HCT116 (cell line): ENCODE measurements around the gene TEX11. TPM values are rescaled to one million over a fixed set of nuclear protein-coding genes. Genes with fewer than 3 reads are reported as not detected.
A peak's percentile ranks its signal among the peaks of the same experiment; 100 is the strongest.

ENCODE experiments used
- ATAC-seq: fragments of 200-7000 bp; cut with Tn5 transposase; 2 replicates; pipeline ENCODE4 v1.9.1; 2020; ENCODE audit warnings: mild to moderate bottlenecking, moderate library complexity
- BruUV-seq: library from RNA; stranded (reverse); fragments of 400-500 nt; replicated peaks from 2 replicates; lab custom pipeline; 2021; lab: Mats Ljungman, UMichigan
- CTCF ChIA-PET: fragments of 300-600 bp; sonication (Branson Sonifier 250); formaldehyde crosslinking; loops from one replicate; lab custom pipeline; 2021; ENCODE audit warnings: antibody characterized with exemption; lab: Charles Lee
- POLR2A ChIA-PET: fragments of 300-600, 350-600 bp; sonication (Branson Sonifier 250); formaldehyde crosslinking; loops from one replicate; lab custom pipeline; 2021; ENCODE audit warnings: antibody characterized with exemption; lab: Charles Lee
- RAD21 ChIA-PET, 2 experiments: fragments of 300-600 bp; sonication (Branson Sonifier 250); formaldehyde crosslinking; loops; one replicate each; lab custom pipeline; 2023; ENCODE audit warnings: low total read pairs in 2 of 2; ENCODE audit not compliant: uncharacterized antibody in 2 of 2, unreplicated experiment in 2 of 2, low non-redundant PET in 1 of 2; lab: Charles Lee
- DNase-seq: peaks from one replicate; pipeline ENCODE4 v3.0.0-alpha.2; 2010; ENCODE audit warnings: low read depth, low spot score
- H2AFZ ChIP-seq: fragments of 200-600 bp; shearing (Covaris generic), sonication (generic); 2 replicates; pipeline ENCODE4 v1.6.1; 2017; ENCODE audit warnings: low read depth, mixed run types, mixed read lengths, antibody characterized with exemption, low read length; ENCODE audit not compliant: poor library complexity, severe bottlenecking
- H3K27ac ChIP-seq: 2 replicates; pipeline ENCODE4 v1.5.1; 2012; ENCODE audit warnings: low read depth, low read length
- H3K27me3 ChIP-seq: fragments of 200-600 bp; sonication (generic); 2 replicates; pipeline ENCODE4 v1.6.1; 2016; ENCODE audit warnings: mixed run types, low read length, mixed read lengths; ENCODE audit not compliant: insufficient read depth
- H3K36me3 ChIP-seq, 2 experiments: fragments of 200-500 bp in 1 of 2; fragments of 200-600 bp in 1 of 2; sonication (Bioruptor generic) in 1 of 2; sonication (generic) in 1 of 2; 2 replicates each; pipeline versions ENCODE4 v1.5.1 to v1.6.1; 2014 to 2016; ENCODE audit warnings: low read length in 2 of 2, inconsistent platforms in 1 of 2, mixed read lengths in 1 of 2, mixed run types in 1 of 2; ENCODE audit not compliant: insufficient read depth in 2 of 2, control insufficient read depth in 1 of 2
- H3K4me1 ChIP-seq, 2 experiments: fragments of 200-600 bp in 1 of 2; sonication (generic) in 1 of 2; 2 replicates each; pipeline versions ENCODE4 v1.5.1 to v1.6.1; 2012 to 2017; ENCODE audit warnings: low read length in 2 of 2, inconsistent platforms in 1 of 2, mild to moderate bottlenecking in 1 of 2, mixed read lengths in 1 of 2, mixed run types in 1 of 2, moderate library complexity in 1 of 2; ENCODE audit not compliant: insufficient read depth in 2 of 2, control insufficient read depth in 1 of 2
- H3K4me2 ChIP-seq: fragments of 200-600 bp; sonication (generic); 2 replicates; pipeline ENCODE4 v1.6.1; 2017; ENCODE audit warnings: mixed run types, low read length, mixed read lengths
- H3K4me3 ChIP-seq, 2 experiments: fragments of 200-600 bp in 1 of 2; sonication (generic) in 1 of 2; replicated peaks in 1 of 2; 2 replicates each; pipeline ENCODE4 v1.5.1; 2011 to 2016; ENCODE audit warnings: low read length in 2 of 2, control low read depth in 1 of 2, low read depth in 1 of 2, mild to moderate bottlenecking in 1 of 2, mixed read lengths in 1 of 2, mixed run types in 1 of 2
- H3K79me2 ChIP-seq: fragments of 200-600 bp; sonication (generic); 2 replicates; pipeline ENCODE4 v1.6.1; 2017; ENCODE audit warnings: mild to moderate bottlenecking, mixed run types, low read length, moderate library complexity, mixed read lengths; ENCODE audit not compliant: insufficient read depth
- H3K9ac ChIP-seq: fragments of 200-600 bp; sonication (generic); 2 replicates; pipeline ENCODE4 v1.6.1; 2016; ENCODE audit warnings: low read length, mixed read lengths
- H3K9me2 ChIP-seq: fragments of 200-600 bp; sonication (generic), shearing (Covaris generic); 2 replicates; pipeline ENCODE4 v1.6.1; 2017; ENCODE audit warnings: mixed run types, mild to moderate bottlenecking, moderate library complexity; ENCODE audit not compliant: insufficient read depth
- H3K9me3 ChIP-seq, 2 experiments: fragments of 200-500 bp in 1 of 2; fragments of 200-600 bp in 1 of 2; sonication (Bioruptor generic) in 1 of 2; sonication (generic) in 1 of 2; 2 replicates each; pipeline ENCODE4 v1.6.1; 2014 to 2017; ENCODE audit warnings: low read length in 2 of 2, mixed read lengths in 2 of 2, inconsistent platforms in 1 of 2, low read depth in 1 of 2, mild to moderate bottlenecking in 1 of 2, mixed run types in 1 of 2, moderate library complexity in 1 of 2; ENCODE audit not compliant: control insufficient read depth in 1 of 2, insufficient read depth in 1 of 2
- H4K20me1 ChIP-seq: fragments of 200-600 bp; sonication (generic), shearing (Covaris generic); 2 replicates; pipeline ENCODE4 v1.6.1; 2017; ENCODE audit warnings: mixed run types, mild to moderate bottlenecking, moderate library complexity; ENCODE audit not compliant: insufficient read depth
- CEBPB ChIP-seq: IDR thresholded peaks from 2 replicates; pipeline ENCODE4 v1.6.1; 2012; ENCODE audit warnings: low read depth
- ELF1 ChIP-seq: IDR thresholded peaks from 2 replicates; pipeline ENCODE4 v1.6.1; 2012; ENCODE audit warnings: low read depth, borderline replicate concordance
- JUND ChIP-seq: IDR thresholded peaks from 2 replicates; pipeline ENCODE4 v1.6.1; 2012
- RAD21 ChIP-seq: IDR thresholded peaks from 2 replicates; pipeline ENCODE4 v1.6.1; 2012; ENCODE audit warnings: low read depth, mild to moderate bottlenecking
- SIN3A ChIP-seq: IDR thresholded peaks from 2 replicates; pipeline ENCODE4 v1.6.1; 2012; ENCODE audit warnings: low read depth
- SRF ChIP-seq: IDR thresholded peaks from 2 replicates; pipeline ENCODE4 v1.6.1; 2012; ENCODE audit warnings: low read depth
- ZFX ChIP-seq: fragments of 450-650 bp; IDR thresholded peaks from 2 replicates; pipeline ENCODE4 v1.6.1; 2017
- intact Hi-C: fragments of 100-400 bp; cut with micrococcal nuclease; formaldehyde crosslinking; loops from 2 replicates; pipeline ENCODE4 v1.10.0; 2022
- total RNA-seq: library from RNA; stranded (reverse); gene quantifications from one replicate; pipeline ENCODE4 v1.2.1, GENCODE V29; 2021; ENCODE audit not compliant: unreplicated experiment
- TF ChIP-seq, protein P1 (sequence below): IDR thresholded peaks from 2 replicates; pipeline ENCODE4 v1.6.1; 2011; ENCODE audit warnings: mild to moderate bottlenecking, low read length, moderate library complexity; ENCODE audit not compliant: insufficient replicate concordance; ENCODE audit errors: extremely low read depth
- TF ChIP-seq, protein P2 (sequence below), 3 experiments: fragments of 200-600 bp in 1 of 3; sonication (generic) in 1 of 3; IDR thresholded peaks in 2 of 3; conservative IDR thresholded peaks in 1 of 3; 2 replicates each; pipeline ENCODE4 v1.5.1; 2012 to 2017; ENCODE audit warnings: low read depth in 2 of 3, low read length in 2 of 3, antibody characterized with exemption in 1 of 3, borderline replicate concordance in 1 of 3, control low read depth in 1 of 3, mild to moderate bottlenecking in 1 of 3, mixed read lengths in 1 of 3, mixed run types in 1 of 3, moderate library complexity in 1 of 3; ENCODE audit not compliant: insufficient read depth in 1 of 3
- TF ChIP-seq, protein P3 (sequence below): IDR thresholded peaks from 2 replicates; pipeline ENCODE4 v1.6.1; 2012

TEX11 gene
- total RNA-seq, 1 experiment from 2014 or later = 0.10 TPM

DNA sequence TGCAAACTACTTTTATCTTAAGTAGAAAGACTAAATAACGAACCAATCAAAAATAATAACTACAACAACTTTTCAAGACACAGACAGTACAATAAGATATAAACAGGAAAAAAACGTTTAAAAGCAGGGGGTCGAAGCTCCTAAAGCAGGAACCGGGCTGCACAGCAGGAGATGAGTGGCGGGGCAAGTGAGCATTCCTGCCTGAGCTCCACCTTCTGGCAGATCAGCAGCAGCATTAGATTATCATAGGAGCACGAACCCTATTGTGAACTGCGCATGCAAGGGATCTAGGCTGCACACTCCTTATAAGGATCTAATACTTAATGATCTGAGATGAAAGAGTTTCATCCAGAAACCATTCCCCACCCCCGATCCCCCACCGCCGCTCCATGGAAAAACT lies 146.2 kb downstream of the TEX11 start:
- ChIA-PET CTCF (no interaction called here), RAD21 (no interaction called here), POLR2A (no interaction called here)
- no peaks in the 10 kb centered on the region for H4K20me1 ChIP-seq
- no peak overlapping the region for H3K27ac ChIP-seq
- peak overlapping the region; percentile 90 for H2AFZ ChIP-seq
- H3K4me2 ChIP-seq = peak overlapping the region; percentile 47
- peak; percentile 93 for ATAC-seq
- no peaks in the 10 kb centered on the region for H3K36me3 ChIP-seq
- no peaks in the 10 kb centered on the region for H3K9me3 ChIP-seq
- no peaks in the 10 kb centered on the region for H3K79me2 ChIP-seq
- intact Hi-C loops = loop anchor here (10.0 kb wide), 1 partner anchor 307 kb away; no protein-coding TSS in a partner anchor
- peaks cover 0 to 7% of the 10 kb centered on the region in 2 experiments; a peak in 1 of 4 replicates for H3K4me1 ChIP-seq
- DNase-seq = peak; percentile 12
- TF ChIP-seq SIN3A (no peak), JUND (no peak), CEBPB (no peak), ELF1 (no peak), ZFX (no peak), RAD21 (peak; percentile 31; the same call in 1 of the 2 replicates), SRF (no peak)
- TF ChIP-seq, protein P1, sequence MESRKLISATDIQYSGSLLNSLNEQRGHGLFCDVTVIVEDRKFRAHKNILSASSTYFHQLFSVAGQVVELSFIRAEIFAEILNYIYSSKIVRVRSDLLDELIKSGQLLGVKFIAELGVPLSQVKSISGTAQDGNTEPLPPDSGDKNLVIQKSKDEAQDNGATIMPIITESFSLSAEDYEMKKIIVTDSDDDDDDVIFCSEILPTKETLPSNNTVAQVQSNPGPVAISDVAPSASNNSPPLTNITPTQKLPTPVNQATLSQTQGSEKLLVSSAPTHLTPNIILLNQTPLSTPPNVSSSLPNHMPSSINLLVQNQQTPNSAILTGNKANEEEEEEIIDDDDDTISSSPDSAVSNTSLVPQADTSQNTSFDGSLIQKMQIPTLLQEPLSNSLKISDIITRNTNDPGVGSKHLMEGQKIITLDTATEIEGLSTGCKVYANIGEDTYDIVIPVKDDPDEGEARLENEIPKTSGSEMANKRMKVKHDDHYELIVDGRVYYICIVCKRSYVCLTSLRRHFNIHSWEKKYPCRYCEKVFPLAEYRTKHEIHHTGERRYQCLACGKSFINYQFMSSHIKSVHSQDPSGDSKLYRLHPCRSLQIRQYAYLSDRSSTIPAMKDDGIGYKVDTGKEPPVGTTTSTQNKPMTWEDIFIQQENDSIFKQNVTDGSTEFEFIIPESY = no peak
- TF ChIP-seq, protein P2, sequence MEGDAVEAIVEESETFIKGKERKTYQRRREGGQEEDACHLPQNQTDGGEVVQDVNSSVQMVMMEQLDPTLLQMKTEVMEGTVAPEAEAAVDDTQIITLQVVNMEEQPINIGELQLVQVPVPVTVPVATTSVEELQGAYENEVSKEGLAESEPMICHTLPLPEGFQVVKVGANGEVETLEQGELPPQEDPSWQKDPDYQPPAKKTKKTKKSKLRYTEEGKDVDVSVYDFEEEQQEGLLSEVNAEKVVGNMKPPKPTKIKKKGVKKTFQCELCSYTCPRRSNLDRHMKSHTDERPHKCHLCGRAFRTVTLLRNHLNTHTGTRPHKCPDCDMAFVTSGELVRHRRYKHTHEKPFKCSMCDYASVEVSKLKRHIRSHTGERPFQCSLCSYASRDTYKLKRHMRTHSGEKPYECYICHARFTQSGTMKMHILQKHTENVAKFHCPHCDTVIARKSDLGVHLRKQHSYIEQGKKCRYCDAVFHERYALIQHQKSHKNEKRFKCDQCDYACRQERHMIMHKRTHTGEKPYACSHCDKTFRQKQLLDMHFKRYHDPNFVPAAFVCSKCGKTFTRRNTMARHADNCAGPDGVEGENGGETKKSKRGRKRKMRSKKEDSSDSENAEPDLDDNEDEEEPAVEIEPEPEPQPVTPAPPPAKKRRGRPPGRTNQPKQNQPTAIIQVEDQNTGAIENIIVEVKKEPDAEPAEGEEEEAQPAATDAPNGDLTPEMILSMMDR (IDR thresholded peaks at IDR 0.05 in 2 of 3, conservative IDR thresholded peaks at IDR 0.05 in 1 of 3; ENCODE audit: borderline replicate concordance in 1 of 3, insufficient read depth in 1 of 3, low read depth in 2 of 3, low read length in 2 of 3) = peak; percentile 8 to 22 (median 22); a peak in 2 of 6 replicates
- TF ChIP-seq, protein P3, sequence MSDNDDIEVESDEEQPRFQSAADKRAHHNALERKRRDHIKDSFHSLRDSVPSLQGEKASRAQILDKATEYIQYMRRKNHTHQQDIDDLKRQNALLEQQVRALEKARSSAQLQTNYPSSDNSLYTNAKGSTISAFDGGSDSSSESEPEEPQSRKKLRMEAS = no peak
- 0 out of 4 replicates have a peak overlapping the region, but pooled peaks of 1 of the 2 experiments have one; percentile 13 for H3K4me3 ChIP-seq
- no TSS peak for BruUV-seq
- H3K27me3 ChIP-seq = no peaks in the 10 kb centered on the region
- no peaks in the 10 kb centered on the region for H3K9me2 ChIP-seq
- H3K9ac ChIP-seq = no peak overlapping the region
